K562 (cell line): Measurements from ENCODE around the gene CSF2. TPM values are rescaled to one million over a fixed set of nuclear protein-coding genes. Genes with fewer than 3 reads are reported as not detected.
A peak's percentile ranks its signal among the peaks of the same experiment; 100 is the strongest.

Experiments used
- CEBPG ChIP-seq, 3 experiments: fragments of 200-800 bp in 1 of 3; sonication (Bioruptor generic) in 1 of 3; sonication (generic) in 1 of 3; formaldehyde crosslinking in 1 of 3; IDR thresholded peaks in 2 of 3; conservative IDR thresholded peaks in 1 of 3; 2 replicates each; pipeline versions ENCODE4 v1.6.1 to v1.8.0; 2016 to 2022; ENCODE audit warnings: missing compliant biosample characterization in 2 of 3, missing genetic modification characterization in 2 of 3, mild to moderate bottlenecking in 1 of 3, missing genetic modification reagents in 1 of 3
- FOXP4 ChIP-seq: sonication (generic); formaldehyde crosslinking; IDR thresholded peaks from 2 replicates; pipeline ENCODE4 v1.8.0; 2022; ENCODE audit warnings: mild to moderate bottlenecking, missing genetic modification reagents, borderline replicate concordance
- HMGN3 ChIP-seq: IDR thresholded peaks from 2 replicates; pipeline ENCODE4 v1.6.1; 2011; ENCODE audit warnings: borderline replicate concordance, low read depth, mild to moderate bottlenecking, mixed read lengths, low read length; ENCODE audit not compliant: insufficient read length; ENCODE audit errors: extremely low read depth
- HSF4 ChIP-seq: fragments of 250-450 bp; sonication (Bioruptor Pico); IDR thresholded peaks from 2 replicates; pipeline ENCODE4 v2.1.2; 2022; ENCODE audit warnings: mild to moderate bottlenecking, moderate library complexity, borderline replicate concordance
- KLF16 ChIP-seq: IDR thresholded peaks from 2 replicates; pipeline ENCODE4 v1.6.1; 2016; ENCODE audit warnings: antibody characterized with exemption
- MAFK ChIP-seq: IDR thresholded peaks from 2 replicates; pipeline ENCODE4 v1.6.1; 2011; ENCODE audit warnings: low read length, improper control_type of control experiment
- MLLT1 ChIP-seq, 2 experiments: fragments of 450-650 bp; IDR thresholded peaks; 2 replicates each; pipeline ENCODE4 v1.6.1; 2016
- NR2C1 ChIP-seq, 2 experiments: fragments of 450-650 bp; IDR thresholded peaks; 2 replicates each; pipeline ENCODE4 v1.6.1; 2017; ENCODE audit warnings: mild to moderate bottlenecking in 2 of 2, antibody characterized with exemption in 1 of 2, inconsistent platforms in 1 of 2, missing compliant biosample characterization in 1 of 2, missing genetic modification characterization in 1 of 2
- ZC3H11A ChIP-seq: IDR thresholded peaks from 2 replicates; pipeline ENCODE4 v1.6.1; 2012; ENCODE audit warnings: low read depth, low read length, improper control_type of control experiment
- ZNF740 ChIP-seq, 3 experiments: fragments of 200-800 bp in 1 of 3; sonication (Bioruptor generic) in 1 of 3; sonication (generic) in 1 of 3; formaldehyde crosslinking in 1 of 3; IDR thresholded peaks; 2 replicates each; pipeline versions ENCODE4 v1.6.1 to v1.8.0; 2016 to 2022; ENCODE audit warnings: mild to moderate bottlenecking in 2 of 3, missing compliant biosample characterization in 2 of 3, missing genetic modification characterization in 2 of 3, missing genetic modification reagents in 1 of 3
- polyA plus RNA-seq, 8 experiments: library from polyadenylated mRNA; depleted of rRNA in 4 of 8; stranded (reverse) in 5 of 8; unstranded in 3 of 8; fragments of >200 nt; fragmentation: Nextera tagmentation in 2 of 8; fragmentation: Illumina TruSeq in 1 of 8; extraction: Ambion mirVana in 2 of 8; extraction: Trizol in 1 of 8; gene quantifications; 2 replicates each; pipeline versions ENCODE4 v1.2.1 to v1.2.3, GENCODE V29; 2011 to 2014; ENCODE audit warnings: inconsistent platforms in 1 of 8, missing spikeins in 1 of 8
- total RNA-seq, 7 experiments: library from RNA; depleted of rRNA in 6 of 7; stranded (reverse); fragments of >200 nt in 6 of 7; fragmentation: Illumina TruSeq in 2 of 7; extraction: Trizol in 2 of 7; gene quantifications; 2 replicates each; pipeline versions ENCODE4 v1.2.1 to v1.2.3, GENCODE V29; 2011 to 2021; ENCODE audit warnings: low replicate concordance in 1 of 7
- TF ChIP-seq, protein P1 (sequence below): sonication (generic); formaldehyde crosslinking; IDR thresholded peaks from 2 replicates; pipeline ENCODE4 v1.8.0; 2023; ENCODE audit warnings: mild to moderate bottlenecking, missing genetic modification reagents
- TF ChIP-seq, protein P2 (sequence below): sonication (generic); formaldehyde crosslinking; IDR thresholded peaks from 2 replicates; pipeline ENCODE4 v1.8.1; 2023; ENCODE audit warnings: mild to moderate bottlenecking, missing genetic modification reagents
- TF ChIP-seq, protein P3 (sequence below): IDR thresholded peaks from 2 replicates; pipeline ENCODE4 v1.6.1; 2012; ENCODE audit warnings: low read depth, low read length, improper control_type of control experiment, borderline replicate concordance

CSF2 gene
- total and polyA plus RNA-seq, 9 of the 15 experiments (the other 6 are each of a cell fraction or from before 2014, with no cell fraction given) = 0.25 to 0.29 TPM; not detected in 7

DNA sequence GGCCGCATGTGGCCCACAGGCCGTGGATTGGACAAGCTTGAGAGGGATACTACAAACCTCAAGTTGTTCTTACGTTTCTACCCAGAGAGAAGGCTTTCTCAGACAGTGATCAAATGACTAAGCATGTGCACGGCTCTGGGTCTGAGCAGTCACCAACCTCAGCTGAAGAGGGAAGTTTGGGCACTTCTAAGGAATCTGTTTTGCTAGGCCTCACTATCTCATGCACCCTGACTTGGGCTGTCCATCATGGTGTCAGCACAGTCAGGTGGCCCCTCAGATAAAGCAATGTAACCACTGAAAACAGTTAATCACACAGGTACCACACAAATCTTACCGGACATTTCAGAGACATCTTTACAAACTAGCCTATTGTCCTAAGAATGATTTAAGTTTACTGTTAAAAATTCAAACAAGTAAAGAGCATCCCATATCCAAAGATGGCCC, 24.6 kb downstream of the CSF2 start (continued):
- peak in 1 of 2 experiments; percentile 90; a peak in 2 of 4 replicates for TF ChIP-seq MLLT1 (IDR thresholded peaks at IDR 0.05)
- TF ChIP-seq FOXP4 (CRISPR knock-in tag) = no peak
- no peak for TF ChIP-seq NR2C1 (IDR thresholded peaks at IDR 0.05)
- TF ChIP-seq NR2C1 (tag; IDR thresholded peaks at IDR 0.05) = peak; percentile 80
- peak; percentile 15; the same call in 1 of the 2 replicates for TF ChIP-seq HSF4 (CRISPR knock-in tag)
- peak; percentile 97 for TF ChIP-seq KLF16
- TF ChIP-seq MAFK = peak; percentile 71
- TF ChIP-seq ZNF740 (CRISPR knock-in tag; IDR thresholded peaks at IDR 0.05) = no peak
- no peak for TF ChIP-seq ZNF740 (tag; IDR thresholded peaks at IDR 0.05)
- TF ChIP-seq, protein P1, sequence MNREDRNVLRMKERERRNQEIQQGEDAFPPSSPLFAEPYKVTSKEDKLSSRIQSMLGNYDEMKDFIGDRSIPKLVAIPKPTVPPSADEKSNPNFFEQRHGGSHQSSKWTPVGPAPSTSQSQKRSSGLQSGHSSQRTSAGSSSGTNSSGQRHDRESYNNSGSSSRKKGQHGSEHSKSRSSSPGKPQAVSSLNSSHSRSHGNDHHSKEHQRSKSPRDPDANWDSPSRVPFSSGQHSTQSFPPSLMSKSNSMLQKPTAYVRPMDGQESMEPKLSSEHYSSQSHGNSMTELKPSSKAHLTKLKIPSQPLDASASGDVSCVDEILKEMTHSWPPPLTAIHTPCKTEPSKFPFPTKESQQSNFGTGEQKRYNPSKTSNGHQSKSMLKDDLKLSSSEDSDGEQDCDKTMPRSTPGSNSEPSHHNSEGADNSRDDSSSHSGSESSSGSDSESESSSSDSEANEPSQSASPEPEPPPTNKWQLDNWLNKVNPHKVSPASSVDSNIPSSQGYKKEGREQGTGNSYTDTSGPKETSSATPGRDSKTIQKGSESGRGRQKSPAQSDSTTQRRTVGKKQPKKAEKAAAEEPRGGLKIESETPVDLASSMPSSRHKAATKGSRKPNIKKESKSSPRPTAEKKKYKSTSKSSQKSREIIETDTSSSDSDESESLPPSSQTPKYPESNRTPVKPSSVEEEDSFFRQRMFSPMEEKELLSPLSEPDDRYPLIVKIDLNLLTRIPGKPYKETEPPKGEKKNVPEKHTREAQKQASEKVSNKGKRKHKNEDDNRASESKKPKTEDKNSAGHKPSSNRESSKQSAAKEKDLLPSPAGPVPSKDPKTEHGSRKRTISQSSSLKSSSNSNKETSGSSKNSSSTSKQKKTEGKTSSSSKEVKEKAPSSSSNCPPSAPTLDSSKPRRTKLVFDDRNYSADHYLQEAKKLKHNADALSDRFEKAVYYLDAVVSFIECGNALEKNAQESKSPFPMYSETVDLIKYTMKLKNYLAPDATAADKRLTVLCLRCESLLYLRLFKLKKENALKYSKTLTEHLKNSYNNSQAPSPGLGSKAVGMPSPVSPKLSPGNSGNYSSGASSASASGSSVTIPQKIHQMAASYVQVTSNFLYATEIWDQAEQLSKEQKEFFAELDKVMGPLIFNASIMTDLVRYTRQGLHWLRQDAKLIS (CRISPR knock-in tag) = no peak; the same call in 1 of the 2 replicates
- TF ChIP-seq, protein P2, sequence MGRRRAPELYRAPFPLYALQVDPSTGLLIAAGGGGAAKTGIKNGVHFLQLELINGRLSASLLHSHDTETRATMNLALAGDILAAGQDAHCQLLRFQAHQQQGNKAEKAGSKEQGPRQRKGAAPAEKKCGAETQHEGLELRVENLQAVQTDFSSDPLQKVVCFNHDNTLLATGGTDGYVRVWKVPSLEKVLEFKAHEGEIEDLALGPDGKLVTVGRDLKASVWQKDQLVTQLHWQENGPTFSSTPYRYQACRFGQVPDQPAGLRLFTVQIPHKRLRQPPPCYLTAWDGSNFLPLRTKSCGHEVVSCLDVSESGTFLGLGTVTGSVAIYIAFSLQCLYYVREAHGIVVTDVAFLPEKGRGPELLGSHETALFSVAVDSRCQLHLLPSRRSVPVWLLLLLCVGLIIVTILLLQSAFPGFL = no peak
- no peak for TF ChIP-seq ZC3H11A
- TF ChIP-seq HMGN3 = peak; percentile 51
- no peak for TF ChIP-seq CEBPG (CRISPR knock-in tag; IDR thresholded peaks at IDR 0.05)
- TF ChIP-seq CEBPG (tag; conservative IDR thresholded peaks at IDR 0.05 in 1 of 2, IDR thresholded peaks at IDR 0.05 in 1 of 2) = no peak
- TF ChIP-seq, protein P3, sequence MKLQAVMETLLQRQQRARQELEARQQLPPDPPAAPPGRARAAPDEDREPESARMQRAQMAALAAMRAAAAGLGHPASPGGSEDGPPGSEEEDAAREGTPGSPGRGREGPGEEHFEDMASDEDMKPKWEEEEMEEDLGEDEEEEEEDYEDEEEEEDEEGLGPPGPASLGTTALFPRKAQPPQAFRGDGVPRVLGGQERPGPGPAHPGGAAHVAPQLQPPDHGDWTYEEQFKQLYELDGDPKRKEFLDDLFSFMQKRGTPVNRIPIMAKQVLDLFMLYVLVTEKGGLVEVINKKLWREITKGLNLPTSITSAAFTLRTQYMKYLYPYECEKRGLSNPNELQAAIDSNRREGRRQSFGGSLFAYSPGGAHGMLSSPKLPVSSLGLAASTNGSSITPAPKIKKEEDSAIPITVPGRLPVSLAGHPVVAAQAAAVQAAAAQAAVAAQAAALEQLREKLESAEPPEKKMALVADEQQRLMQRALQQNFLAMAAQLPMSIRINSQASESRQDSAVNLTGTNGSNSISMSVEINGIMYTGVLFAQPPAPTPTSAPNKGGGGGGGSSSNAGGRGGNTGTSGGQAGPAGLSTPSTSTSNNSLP = peak; percentile 82; the same call in 1 of the 2 replicates
